H1 (cell line): Measurements from ENCODE around the gene VHLL. TPM values are rescaled to one million over a fixed set of nuclear protein-coding genes. Genes with fewer than 3 reads are reported as not detected.

Experiments
- ATF3 ChIP-seq: IDR thresholded peaks from 2 replicates; pipeline ENCODE4 v1.6.1; 2011; ENCODE audit warnings: low read depth, mild to moderate bottlenecking, low read length; ENCODE audit not compliant: insufficient read depth
- NRF1 ChIP-seq: IDR thresholded peaks from 2 replicates; pipeline ENCODE4 v1.6.1; 2011; ENCODE audit warnings: mild to moderate bottlenecking, low read depth, low read length, improper control_type of control experiment
- TAF7 ChIP-seq: optimal IDR thresholded peaks from 2 replicates; pipeline ENCODE3; 2011; ENCODE audit warnings: low read depth, mild to moderate bottlenecking, inconsistent platforms, low read length, moderate library complexity, borderline replicate concordance
- polyA plus RNA-seq, 7 experiments: library from polyadenylated mRNA; depleted of rRNA in 3 of 7; stranded (reverse) in 5 of 7; unstranded in 2 of 7; fragments of >200 nt in 5 of 7; fragments of 200-250 nt in 2 of 7; gene quantifications; 1 replicate in 5 of 7; 2 replicates in 1 of 7; 4 replicates in 1 of 7; pipeline versions ENCODE4 v1.2.1 to v1.2.3, GENCODE V29; 2011 to 2013; ENCODE audit warnings: missing spikeins in 2 of 7, mixed read lengths in 2 of 7
- total RNA-seq: library from RNA; stranded (reverse); fragmentation: NEBNext Ultra II Directional; extraction: Animal tissue kit (Norgen Biotek cat#: 25700); gene quantifications from 2 replicates; pipeline ENCODE4 v1.2.1, GENCODE V29; 2021
- TF ChIP-seq, protein P1 (sequence below): IDR thresholded peaks from 2 replicates; pipeline ENCODE4 v1.6.1; 2012; ENCODE audit warnings: low read length, inconsistent platforms

Gene VHLL
- total and polyA plus RNA-seq, 2 of the 8 experiments (the other 6 are each of a cell fraction or from before 2014, with no cell fraction given): not detected

GRCh38 chr1:156320560-156320959, 21.5 kb upstream of the VHLL start (continued):
- no peak for TF ChIP-seq TAF7
- TF ChIP-seq ATF3: no peak
- no peak for TF ChIP-seq NRF1
- TF ChIP-seq, protein P1, sequence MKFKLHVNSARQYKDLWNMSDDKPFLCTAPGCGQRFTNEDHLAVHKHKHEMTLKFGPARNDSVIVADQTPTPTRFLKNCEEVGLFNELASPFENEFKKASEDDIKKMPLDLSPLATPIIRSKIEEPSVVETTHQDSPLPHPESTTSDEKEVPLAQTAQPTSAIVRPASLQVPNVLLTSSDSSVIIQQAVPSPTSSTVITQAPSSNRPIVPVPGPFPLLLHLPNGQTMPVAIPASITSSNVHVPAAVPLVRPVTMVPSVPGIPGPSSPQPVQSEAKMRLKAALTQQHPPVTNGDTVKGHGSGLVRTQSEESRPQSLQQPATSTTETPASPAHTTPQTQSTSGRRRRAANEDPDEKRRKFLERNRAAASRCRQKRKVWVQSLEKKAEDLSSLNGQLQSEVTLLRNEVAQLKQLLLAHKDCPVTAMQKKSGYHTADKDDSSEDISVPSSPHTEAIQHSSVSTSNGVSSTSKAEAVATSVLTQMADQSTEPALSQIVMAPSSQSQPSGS: no peak
